ENCODE data around the gene NRN1.

NRN1 gene

DNA sequence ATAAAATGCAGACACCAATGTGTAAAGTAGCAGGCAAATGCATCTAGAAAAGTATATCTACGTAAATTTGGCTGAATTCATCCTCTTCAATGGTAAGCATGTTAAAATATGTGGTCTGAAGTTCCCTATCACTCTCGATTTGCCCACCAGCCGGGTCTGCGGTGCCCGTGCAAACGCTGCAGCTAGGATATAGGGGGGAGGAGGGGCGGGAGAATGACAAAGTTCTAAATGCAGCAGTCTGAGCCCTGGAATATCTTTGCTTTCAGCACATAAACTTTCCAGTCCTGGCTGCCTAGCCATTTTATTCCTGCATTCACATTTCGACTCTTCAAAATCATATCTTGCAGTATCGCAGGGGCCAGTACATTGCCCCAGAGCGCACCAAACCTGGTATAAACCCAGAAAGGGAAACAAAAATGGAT, 708 bp downstream of the NRN1 start:
- FAIRE-seq: no peak
- DNase-seq (ENCODE audit: insufficient read length, low spot score): no peak
- no peak for TF ChIP-seq POLR2A (IDR thresholded peaks at IDR 0.05; ENCODE audit: low read depth, low read length)

DNA sequence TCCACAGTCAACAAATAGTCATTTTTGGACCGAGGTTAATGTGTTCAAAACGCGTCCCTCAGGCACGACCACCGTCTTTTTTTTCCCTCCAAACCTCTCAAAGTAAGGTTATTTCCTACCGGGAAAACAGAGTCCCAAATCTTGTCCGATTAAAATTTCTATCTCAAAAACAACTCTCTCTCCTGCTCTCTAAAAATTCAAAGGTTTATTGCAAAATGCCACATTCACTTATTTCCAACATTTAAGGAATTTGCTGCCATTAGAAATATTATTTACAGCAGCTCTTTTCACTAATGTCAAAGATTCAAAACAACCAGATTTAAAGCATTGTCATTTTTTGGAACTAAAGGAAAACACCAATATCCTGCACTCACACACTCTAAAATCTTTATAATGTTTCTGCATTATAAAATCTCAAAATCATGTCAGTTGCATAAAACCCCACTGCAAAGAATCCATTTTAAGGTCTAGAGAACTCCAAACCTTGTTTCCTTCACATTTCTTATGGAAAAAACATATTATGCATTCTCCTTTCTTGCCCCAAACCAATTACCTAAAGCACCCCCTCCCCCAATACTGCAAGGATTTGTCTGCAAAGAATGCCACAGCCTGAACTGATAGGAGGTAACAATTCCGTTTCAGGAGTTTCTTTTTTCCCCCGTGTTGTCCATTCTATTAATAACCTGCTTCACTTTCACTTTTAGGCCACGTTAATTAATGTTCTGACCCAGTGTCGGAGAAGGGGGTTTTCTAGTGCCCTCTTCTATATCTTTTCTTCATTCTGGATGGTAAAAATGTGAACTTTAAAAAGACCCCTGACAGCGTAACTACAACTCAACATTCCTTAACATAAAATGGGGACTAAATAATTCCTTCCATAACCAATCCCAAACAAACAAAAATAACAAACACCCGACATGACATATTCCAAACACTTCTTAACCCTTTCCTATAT, 1.4 kb downstream of the NRN1 start:
- DNase-seq (ENCODE audit: insufficient read length, low spot score) (no peak), FAIRE-seq (no peak)
- TF ChIP-seq POLR2A (IDR thresholded peaks at IDR 0.05; ENCODE audit: low read depth, low read length): no peak

DNA sequence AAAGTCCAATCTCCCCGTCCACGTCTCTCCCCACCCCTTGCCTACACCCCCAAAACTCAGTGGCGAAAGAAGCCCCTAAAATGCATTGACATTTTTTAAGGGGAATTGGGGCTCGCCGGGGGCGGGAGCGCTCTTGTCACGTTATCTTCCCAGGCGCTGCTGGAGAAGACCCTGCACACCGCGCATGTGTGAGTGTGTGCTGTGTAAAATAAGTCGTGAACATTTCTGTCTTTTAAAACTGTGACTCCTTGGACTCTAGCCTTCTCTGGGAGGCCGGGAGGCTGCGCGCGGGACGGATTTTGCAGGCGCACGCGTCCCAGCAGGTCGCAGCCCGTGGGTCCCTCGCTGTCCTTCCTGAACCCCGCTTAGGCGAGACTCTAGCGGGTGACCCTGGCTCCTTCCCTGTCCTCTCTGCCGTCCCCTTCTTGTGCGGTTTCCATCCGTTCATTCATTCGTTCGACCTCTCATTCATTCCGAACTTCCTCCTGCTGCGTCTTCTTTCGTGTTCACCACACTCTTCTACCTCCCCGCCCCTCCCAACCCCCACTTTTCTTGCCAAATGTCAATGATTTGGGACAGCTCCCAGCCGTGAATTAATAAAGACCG, 2.2 kb downstream of the NRN1 start:
- no peak for DNase-seq (ENCODE audit: insufficient read length, low spot score)
- FAIRE-seq: no peak
- no peak for TF ChIP-seq POLR2A (IDR thresholded peaks at IDR 0.05; ENCODE audit: low read depth, low read length)

DNA sequence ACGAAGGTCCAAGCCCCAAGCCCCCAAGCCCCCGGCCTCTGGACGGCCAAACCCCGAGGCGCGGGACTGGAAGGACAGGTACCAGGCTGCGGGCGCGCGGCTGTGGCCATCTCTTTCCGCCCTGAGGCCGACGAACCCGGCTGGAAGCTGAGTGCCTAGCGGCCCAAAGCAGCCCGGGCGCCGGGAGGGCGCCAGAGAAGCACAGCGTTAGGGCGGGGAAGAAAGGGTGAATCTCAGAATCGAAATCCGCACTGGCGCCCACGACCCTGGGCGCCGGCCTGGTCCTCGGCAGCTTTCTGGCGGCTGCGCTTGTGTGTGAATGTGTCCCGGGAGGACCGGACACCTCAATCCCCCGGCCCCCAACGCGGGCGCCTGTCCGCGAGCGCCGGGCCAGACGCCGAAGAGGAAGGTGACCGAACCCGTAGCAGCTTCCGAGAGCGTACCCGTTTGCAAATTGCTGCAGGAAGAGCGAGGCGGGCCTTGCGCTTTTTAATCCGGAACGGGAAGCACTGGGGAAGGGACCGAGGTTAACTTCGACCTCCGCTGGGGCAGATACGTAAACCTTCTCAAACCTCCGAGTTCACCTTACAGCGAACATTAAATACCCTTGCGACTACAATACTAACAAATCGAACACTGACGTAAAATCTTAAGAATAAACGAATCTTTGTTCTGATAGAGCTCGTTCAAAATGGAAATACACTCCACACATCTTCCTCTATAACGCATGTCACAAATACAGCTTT, 2.9 kb downstream of the NRN1 start:
- TF ChIP-seq POLR2A (IDR thresholded peaks at IDR 0.05; ENCODE audit: low read depth, low read length): no peak
- FAIRE-seq (no peak), DNase-seq (ENCODE audit: insufficient read length, low spot score) (no peak)

DNA sequence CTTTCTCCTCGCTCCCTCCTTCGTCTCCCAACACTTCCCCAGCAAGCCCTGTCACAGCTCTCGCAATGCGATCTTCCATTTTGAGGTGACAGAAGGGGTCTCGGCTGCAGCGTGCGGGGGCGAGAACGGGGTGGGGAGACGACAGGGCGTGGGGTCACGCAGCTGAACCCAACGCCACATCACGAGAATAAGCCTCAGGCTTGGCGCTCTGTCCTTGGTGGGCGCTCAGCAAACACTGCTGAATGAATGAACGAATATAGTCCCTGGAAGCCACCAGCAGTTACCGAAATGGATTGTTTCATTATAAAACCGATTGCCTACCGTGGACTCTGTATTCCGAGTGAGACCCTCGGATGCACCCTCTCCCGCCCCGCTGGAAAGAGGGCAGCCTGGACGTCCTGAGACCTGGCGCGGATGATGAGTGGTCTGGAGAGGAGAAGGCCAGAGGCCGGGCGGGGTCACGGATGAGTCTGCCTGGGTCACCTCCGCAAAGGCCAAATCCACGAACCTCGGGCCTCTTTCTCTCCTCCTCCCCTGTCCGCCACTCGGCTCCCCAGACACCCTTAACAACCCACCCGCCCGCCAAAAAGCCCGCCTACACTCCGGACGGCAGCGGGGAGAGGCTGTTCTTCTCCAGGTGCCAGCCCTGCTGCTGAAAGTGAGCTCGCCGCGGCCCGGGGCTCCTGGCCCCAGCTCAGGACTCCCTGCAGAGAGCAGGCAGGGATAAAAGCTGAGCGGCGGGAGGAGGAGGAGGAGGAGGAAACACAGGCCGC, 3.7 kb downstream of the NRN1 start:
- no peak for TF ChIP-seq POLR2A (IDR thresholded peaks at IDR 0.05; ENCODE audit: low read depth, low read length)
- no peak for DNase-seq (ENCODE audit: insufficient read length, low spot score)

DNA sequence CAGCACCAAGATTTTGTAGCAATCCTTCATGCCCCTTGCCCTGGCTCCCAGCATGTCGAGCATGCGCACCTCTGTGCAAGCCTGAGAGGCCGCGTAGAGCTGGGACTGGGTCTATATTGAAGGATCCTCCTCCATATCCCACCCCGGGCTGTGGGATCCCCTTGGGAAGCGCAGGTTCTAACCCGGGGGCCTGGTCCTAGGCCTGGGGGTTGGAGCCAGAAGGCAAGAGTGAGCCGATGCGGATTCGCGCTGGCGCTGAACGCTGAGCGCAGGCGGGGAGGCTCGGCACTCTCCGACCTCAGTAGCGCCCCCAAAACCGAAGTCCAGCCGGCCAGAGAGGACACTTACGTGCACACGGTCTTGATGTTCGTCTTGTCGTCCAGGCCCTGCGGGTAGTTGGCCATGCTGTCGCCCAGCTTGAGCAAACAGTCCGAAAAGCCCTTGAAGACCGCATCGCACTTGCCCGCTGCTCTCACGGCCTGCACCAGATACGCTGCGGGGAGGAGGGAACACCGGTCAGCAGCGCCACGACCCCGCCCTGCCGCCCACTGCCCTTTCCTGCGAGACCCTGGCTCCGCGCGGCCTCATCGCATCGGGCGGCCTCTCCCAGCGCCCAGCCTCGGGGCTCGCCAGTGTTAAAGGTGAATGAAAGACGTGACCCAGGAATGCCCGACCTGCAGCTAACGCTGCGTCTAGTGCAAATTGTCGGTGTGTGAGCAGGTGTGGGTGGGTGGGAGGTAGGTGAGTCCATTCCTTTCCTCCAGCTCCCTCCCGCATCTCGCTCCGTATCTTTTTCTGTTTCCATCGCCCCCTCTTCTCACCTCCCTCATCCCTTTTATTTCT, 4.5 kb downstream of the NRN1 start:
- DNase-seq (ENCODE audit: insufficient read length, low spot score): no peak
- TF ChIP-seq POLR2A (IDR thresholded peaks at IDR 0.05; ENCODE audit: low read depth, low read length): no peak
- no peak for FAIRE-seq

More for the DNA sequence above, 3.7 kb downstream of the NRN1 start:
- no peak for FAIRE-seq

DNA sequence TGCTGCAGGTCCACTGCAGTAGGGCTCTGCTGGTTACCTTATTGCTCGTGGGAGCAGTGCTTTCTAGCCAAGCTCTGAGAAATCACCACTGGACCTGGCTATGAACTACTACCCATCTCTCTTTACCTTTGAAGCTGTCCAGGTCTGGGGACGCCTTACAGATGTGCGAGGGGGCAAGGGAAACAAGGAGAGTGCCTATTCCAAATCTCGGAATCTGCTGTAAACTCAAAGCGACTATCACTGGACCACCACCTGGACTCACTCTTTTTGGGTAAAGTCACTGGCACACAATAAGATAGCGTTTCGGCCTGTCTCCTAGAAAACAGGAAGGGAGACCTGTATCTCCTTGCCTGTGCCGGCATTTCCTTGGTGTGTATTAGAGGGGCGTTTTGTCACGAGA, 5.3 kb downstream of the NRN1 start:
- no peak for TF ChIP-seq POLR2A (IDR thresholded peaks at IDR 0.05; ENCODE audit: low read depth, low read length)
- no peak for DNase-seq (ENCODE audit: insufficient read length, low spot score)
- FAIRE-seq: no peak

DNA sequence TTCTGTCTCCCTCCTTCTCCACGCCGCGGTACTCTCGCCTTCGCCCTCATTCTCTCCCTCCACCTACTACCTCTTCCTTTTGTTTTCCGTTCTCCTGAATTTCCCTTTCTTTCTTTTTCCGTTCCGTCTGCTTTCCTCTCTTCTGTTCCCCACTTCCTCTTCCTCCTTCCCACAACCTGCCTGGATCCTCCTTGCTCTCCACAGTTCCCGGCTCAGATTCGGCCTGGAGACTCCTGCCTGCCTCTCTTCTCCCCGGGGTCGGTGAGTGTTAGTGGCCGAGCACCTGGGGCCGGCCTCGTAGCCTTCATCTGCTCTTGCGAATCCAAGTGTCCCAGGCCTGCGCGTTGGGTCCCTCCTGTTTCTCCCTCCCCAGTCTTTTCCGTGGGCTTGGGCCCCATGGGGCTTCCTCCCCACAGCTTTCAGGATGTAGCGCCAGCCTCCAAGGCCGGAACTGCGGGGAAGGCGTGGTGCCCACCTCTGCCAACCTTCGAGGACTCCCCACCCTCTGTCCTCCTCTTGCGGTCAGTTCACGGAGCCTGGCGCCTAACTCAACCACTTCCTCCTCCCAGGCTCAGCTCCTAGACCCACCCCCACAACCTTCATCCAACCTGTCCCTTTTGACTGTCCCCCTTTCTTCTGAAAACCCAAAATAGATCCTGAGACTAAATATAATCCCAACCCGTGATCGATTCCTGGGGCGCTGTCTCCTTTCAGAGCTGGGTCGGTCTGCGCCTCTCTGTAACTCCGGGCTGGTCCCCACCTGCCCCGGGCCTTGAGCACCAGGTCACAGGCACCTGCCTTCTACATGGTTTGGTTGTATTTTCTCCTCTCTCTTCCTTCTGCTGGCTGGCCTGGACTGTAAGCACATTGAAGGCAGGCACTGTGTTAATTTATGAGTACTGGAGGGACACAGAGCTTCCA, 6.8 kb downstream of the NRN1 start:
- DNase-seq (ENCODE audit: insufficient read length, low spot score) (no peak), FAIRE-seq (no peak)
- no peak for TF ChIP-seq POLR2A (IDR thresholded peaks at IDR 0.05; ENCODE audit: low read depth, low read length)

DNA sequence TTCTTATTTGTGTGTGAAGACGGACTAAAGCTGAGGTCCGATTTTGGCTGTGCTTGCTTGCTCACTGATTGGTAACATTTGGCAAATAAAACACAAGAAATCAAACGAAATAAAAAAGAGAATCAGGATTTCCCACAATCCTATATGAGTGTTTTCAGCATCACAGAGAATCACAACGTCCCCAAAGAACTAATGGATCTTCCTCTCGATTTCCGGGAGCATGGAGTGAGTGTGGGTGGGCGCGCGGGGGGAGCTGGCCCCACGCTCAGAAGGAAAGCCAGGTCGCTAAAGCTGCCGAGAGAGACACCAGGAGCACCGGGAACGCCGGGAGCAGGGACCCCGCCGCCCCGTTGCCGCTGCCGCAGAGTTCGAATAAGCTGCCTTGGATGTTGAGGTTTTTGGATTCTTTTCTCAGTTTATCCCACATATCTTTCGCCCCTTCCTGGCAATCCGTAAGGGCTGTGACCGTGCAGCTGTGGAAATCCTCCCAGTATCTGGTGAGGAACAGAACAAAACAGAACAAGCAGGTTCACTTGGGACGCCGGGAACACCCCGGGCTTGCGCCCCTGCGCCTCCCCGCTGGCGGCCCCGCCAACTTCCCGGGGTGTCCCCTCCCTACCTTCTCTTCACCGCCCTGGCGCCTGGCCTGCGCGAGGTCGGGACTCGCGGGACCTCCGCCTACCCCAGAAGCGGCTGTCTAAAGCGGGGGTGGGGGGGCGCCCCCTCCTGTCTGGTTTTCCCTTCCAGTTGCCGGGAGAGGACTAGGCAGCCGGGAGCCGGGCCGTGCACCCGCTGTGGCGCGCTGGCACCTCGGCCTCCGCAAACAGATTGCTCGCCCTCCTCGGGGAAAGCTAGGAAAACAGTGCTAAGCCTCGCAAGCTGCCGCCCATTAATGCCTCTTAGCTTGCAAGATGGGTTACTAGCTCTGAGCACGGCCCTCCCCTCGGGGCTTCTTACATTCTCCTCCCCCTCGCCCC, 7.7 kb downstream of the NRN1 start:
- TF ChIP-seq POLR2A (IDR thresholded peaks at IDR 0.05; ENCODE audit: low read depth, low read length): no peak
- FAIRE-seq: no peak

DNA sequence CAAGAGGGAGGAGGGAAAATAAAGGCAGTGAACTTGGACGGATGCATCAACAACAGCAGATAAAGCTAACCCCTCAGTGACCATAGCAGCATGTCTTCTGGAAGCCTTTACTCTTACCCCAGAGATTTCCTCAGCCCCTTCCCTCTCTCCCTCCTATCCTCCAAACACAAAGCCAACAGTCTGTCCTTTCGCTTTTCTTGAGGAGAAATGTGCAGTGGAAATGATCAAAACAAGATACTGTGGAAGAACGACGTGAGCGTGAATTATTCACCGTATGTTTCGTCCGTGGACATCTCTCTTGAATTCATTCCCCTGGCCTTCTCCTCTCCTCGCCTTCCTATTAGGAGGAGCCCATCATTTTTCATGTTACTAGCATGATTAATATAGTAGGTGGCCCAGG, 8.5 kb downstream of the NRN1 start:
- no peak for TF ChIP-seq POLR2A (IDR thresholded peaks at IDR 0.05; ENCODE audit: low read depth, low read length)
- no peak for DNase-seq (ENCODE audit: insufficient read length, low spot score)
- FAIRE-seq: no peak

More for the DNA sequence above, 7.7 kb downstream of the NRN1 start:
- no peak for DNase-seq (ENCODE audit: insufficient read length, low spot score)

Data from H54 (cell line).